HepG2 (cell line): ENCODE measurements around the gene PSORS1C2. TPM values are rescaled to one million over a fixed set of nuclear protein-coding genes. Genes with fewer than 3 reads are reported as not detected.
A peak's percentile ranks its signal among the peaks of the same experiment; 100 is the strongest.

Source experiments
- DNMT3B ChIP-seq: conservative IDR thresholded peaks from 2 replicates; pipeline ENCODE4 v1.6.1; 2016; ENCODE audit warnings: missing biosample characterization, control low read depth
- FOXO1 ChIP-seq: sonication (generic); formaldehyde crosslinking; IDR thresholded peaks from 2 replicates; pipeline ENCODE4 v1.4.0; 2020; ENCODE audit warnings: missing genetic modification reagents
- KMT2B ChIP-seq: IDR thresholded peaks from 2 replicates; pipeline ENCODE4 v1.6.1; 2016; ENCODE audit warnings: missing genetic modification reagents, missing compliant biosample characterization
- MXI1 ChIP-seq: IDR thresholded peaks from 3 replicates; pipeline ENCODE4 v1.6.1; 2012; ENCODE audit warnings: low read depth, low read length, inconsistent platforms, borderline replicate concordance
- RAD21 ChIP-seq: fragments of 450-650 bp; formaldehyde crosslinking; IDR thresholded peaks from 2 replicates; pipeline ENCODE4 v1.5.0; 2020; ENCODE audit warnings: mild to moderate bottlenecking
- ZNF598 ChIP-seq: sonication (generic); formaldehyde crosslinking; IDR thresholded peaks from 2 replicates; pipeline ENCODE4 v1.5.1; 2020; ENCODE audit warnings: mild to moderate bottlenecking, missing genetic modification reagents, borderline replicate concordance
- ZNF75D ChIP-seq: sonication (generic); formaldehyde crosslinking; IDR thresholded peaks from 2 replicates; pipeline ENCODE4 v1.8.1; 2023; ENCODE audit warnings: missing genetic modification reagents, mild to moderate bottlenecking, borderline replicate concordance
- polyA plus RNA-seq, 8 experiments: library from polyadenylated mRNA; depleted of rRNA in 3 of 8; stranded (reverse) in 7 of 8; unstranded in 1 of 8; fragments of >200 nt; fragmentation: Illumina TruSeq in 4 of 8; extraction: Trizol in 4 of 8; gene quantifications; 2 replicates each; pipeline versions ENCODE4 v1.2.1 to v1.2.3, GENCODE V29; 2011 to 2016; ENCODE audit warnings: low read depth in 4 of 8, missing spikeins in 1 of 8, mixed read lengths in 1 of 8; ENCODE audit not compliant: insufficient read depth in 1 of 8
- total RNA-seq, 5 experiments: library from RNA; depleted of rRNA; stranded (reverse); fragments of >200 nt; fragmentation: Illumina TruSeq; extraction: Trizol; gene quantifications; 2 replicates each; pipeline ENCODE4 v1.2.3, GENCODE V29; 2016; ENCODE audit warnings: low read depth in 1 of 5
- TF ChIP-seq, protein P1 (sequence below): sonication (generic); formaldehyde crosslinking; IDR thresholded peaks from 2 replicates; pipeline ENCODE4 v1.5.0; 2020; ENCODE audit warnings: mild to moderate bottlenecking, missing genetic modification reagents, borderline replicate concordance
- TF ChIP-seq, protein P2 (sequence below): sonication (generic); formaldehyde crosslinking; conservative IDR thresholded peaks from 2 replicates; pipeline ENCODE4 v1.8.0; 2022; ENCODE audit warnings: low read depth, missing genetic modification reagents
- TF ChIP-seq, protein P3 (sequence below): sonication (generic); formaldehyde crosslinking; IDR thresholded peaks from 2 replicates; pipeline ENCODE4 v1.5.1; 2020; ENCODE audit warnings: missing genetic modification reagents, mild to moderate bottlenecking, borderline replicate concordance
- TF ChIP-seq, protein P4 (sequence below): IDR thresholded peaks from 2 replicates; pipeline ENCODE4 v1.6.1; 2016; ENCODE audit warnings: mild to moderate bottlenecking, missing biosample characterization, missing genetic modification reagents
- TF ChIP-seq, protein P5 (sequence below): sonication (generic); formaldehyde crosslinking; IDR thresholded peaks from 2 replicates; pipeline ENCODE4 v1.4.0; 2020; ENCODE audit warnings: missing genetic modification reagents
- TF ChIP-seq, protein P6 (sequence below): sonication (generic); formaldehyde crosslinking; IDR thresholded peaks from 2 replicates; pipeline ENCODE4 v1.8.1; 2023; ENCODE audit warnings: missing genetic modification reagents, mild to moderate bottlenecking, borderline replicate concordance

The PSORS1C2 gene
- total and polyA plus RNA-seq, 2 of the 13 experiments (the other 11 are each of a cell fraction or from before 2014, with no cell fraction given): not detected

DNA sequence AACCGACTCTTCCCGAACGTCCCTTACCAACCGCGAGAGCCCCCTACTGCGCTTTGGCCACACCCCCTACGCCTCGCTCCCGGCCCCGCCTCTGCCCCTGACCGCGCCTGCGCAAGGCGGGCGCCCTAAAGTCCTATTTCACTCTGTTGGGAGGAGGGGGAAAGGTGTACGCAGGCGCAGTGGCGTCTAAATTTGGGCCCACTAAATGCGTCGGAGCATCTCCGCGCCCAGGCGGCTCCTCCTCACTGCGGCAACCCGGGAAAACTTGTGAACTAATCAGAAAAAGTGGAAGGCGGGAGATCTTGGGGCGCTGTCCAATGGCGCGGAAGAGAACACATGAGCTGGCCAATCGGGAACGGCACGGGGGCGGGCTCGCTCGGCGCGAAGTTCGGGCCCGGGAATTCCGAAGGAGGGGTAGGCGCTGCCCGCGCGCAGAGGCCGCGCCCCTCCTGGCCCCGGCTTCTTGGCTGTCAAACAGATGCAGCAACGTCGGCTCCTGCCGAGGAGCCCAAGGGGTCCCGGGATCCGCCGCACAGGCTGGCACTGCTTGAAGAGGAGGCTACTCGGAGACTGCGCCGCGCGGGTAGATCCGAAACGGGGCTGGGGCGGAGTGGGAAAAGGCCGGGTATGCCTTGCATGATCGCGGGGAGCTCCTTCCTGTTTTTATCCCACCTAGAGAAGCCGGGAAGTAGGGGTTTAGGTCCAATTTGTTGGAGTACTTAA is 19.4 kb upstream of the PSORS1C2 start, which contains the start of gene TCF19 (continued):
- TF ChIP-seq ZNF598 (CRISPR knock-in tag) (peak; percentile 76; the same call in 1 of the 2 replicates), RAD21 (no peak), FOXO1 (CRISPR knock-in tag) (peak; percentile 15; the same call in 1 of the 2 replicates), KMT2B (CRISPR knock-in tag) (peak; percentile 40; the same call in 1 of the 2 replicates), DNMT3B (CRISPR knock-in tag) (no peak), ZNF75D (CRISPR knock-in tag) (no peak), MXI1 (peak; percentile 95)
- TF ChIP-seq, protein P1, sequence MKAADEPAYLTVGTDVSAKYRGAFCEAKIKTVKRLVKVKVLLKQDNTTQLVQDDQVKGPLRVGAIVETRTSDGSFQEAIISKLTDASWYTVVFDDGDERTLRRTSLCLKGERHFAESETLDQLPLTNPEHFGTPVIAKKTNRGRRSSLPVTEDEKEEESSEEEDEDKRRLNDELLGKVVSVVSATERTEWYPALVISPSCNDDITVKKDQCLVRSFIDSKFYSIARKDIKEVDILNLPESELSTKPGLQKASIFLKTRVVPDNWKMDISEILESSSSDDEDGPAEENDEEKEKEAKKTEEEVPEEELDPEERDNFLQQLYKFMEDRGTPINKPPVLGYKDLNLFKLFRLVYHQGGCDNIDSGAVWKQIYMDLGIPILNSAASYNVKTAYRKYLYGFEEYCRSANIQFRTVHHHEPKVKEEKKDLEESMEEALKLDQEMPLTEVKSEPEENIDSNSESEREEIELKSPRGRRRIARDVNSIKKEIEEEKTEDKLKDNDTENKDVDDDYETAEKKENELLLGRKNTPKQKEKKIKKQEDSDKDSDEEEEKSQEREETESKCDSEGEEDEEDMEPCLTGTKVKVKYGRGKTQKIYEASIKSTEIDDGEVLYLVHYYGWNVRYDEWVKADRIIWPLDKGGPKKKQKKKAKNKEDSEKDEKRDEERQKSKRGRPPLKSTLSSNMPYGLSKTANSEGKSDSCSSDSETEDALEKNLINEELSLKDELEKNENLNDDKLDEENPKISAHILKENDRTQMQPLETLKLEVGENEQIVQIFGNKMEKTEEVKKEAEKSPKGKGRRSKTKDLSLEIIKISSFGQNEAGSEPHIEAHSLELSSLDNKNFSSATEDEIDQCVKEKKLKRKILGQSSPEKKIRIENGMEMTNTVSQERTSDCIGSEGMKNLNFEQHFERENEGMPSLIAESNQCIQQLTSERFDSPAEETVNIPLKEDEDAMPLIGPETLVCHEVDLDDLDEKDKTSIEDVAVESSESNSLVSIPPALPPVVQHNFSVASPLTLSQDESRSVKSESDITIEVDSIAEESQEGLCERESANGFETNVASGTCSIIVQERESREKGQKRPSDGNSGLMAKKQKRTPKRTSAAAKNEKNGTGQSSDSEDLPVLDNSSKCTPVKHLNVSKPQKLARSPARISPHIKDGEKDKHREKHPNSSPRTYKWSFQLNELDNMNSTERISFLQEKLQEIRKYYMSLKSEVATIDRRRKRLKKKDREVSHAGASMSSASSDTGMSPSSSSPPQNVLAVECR: peak; percentile 100
- TF ChIP-seq, protein P2, sequence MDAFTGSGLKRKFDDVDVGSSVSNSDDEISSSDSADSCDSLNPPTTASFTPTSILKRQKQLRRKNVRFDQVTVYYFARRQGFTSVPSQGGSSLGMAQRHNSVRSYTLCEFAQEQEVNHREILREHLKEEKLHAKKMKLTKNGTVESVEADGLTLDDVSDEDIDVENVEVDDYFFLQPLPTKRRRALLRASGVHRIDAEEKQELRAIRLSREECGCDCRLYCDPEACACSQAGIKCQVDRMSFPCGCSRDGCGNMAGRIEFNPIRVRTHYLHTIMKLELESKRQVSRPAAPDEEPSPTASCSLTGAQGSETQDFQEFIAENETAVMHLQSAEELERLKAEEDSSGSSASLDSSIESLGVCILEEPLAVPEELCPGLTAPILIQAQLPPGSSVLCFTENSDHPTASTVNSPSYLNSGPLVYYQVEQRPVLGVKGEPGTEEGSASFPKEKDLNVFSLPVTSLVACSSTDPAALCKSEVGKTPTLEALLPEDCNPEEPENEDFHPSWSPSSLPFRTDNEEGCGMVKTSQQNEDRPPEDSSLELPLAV (CRISPR knock-in tag): no peak
- TF ChIP-seq, protein P3, sequence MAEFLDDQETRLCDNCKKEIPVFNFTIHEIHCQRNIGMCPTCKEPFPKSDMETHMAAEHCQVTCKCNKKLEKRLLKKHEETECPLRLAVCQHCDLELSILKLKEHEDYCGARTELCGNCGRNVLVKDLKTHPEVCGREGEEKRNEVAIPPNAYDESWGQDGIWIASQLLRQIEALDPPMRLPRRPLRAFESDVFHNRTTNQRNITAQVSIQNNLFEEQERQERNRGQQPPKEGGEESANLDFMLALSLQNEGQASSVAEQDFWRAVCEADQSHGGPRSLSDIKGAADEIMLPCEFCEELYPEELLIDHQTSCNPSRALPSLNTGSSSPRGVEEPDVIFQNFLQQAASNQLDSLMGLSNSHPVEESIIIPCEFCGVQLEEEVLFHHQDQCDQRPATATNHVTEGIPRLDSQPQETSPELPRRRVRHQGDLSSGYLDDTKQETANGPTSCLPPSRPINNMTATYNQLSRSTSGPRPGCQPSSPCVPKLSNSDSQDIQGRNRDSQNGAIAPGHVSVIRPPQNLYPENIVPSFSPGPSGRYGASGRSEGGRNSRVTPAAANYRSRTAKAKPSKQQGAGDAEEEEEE (CRISPR knock-in tag): 0 out of 2 replicates have a peak, but pooled peaks have one; percentile 85
- TF ChIP-seq, protein P4, sequence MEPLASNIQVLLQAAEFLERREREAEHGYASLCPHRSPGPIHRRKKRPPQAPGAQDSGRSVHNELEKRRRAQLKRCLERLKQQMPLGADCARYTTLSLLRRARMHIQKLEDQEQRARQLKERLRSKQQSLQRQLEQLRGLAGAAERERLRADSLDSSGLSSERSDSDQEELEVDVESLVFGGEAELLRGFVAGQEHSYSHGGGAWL (CRISPR knock-in tag): peak; percentile 24; the same call in 1 of the 2 replicates
- TF ChIP-seq, protein P5, sequence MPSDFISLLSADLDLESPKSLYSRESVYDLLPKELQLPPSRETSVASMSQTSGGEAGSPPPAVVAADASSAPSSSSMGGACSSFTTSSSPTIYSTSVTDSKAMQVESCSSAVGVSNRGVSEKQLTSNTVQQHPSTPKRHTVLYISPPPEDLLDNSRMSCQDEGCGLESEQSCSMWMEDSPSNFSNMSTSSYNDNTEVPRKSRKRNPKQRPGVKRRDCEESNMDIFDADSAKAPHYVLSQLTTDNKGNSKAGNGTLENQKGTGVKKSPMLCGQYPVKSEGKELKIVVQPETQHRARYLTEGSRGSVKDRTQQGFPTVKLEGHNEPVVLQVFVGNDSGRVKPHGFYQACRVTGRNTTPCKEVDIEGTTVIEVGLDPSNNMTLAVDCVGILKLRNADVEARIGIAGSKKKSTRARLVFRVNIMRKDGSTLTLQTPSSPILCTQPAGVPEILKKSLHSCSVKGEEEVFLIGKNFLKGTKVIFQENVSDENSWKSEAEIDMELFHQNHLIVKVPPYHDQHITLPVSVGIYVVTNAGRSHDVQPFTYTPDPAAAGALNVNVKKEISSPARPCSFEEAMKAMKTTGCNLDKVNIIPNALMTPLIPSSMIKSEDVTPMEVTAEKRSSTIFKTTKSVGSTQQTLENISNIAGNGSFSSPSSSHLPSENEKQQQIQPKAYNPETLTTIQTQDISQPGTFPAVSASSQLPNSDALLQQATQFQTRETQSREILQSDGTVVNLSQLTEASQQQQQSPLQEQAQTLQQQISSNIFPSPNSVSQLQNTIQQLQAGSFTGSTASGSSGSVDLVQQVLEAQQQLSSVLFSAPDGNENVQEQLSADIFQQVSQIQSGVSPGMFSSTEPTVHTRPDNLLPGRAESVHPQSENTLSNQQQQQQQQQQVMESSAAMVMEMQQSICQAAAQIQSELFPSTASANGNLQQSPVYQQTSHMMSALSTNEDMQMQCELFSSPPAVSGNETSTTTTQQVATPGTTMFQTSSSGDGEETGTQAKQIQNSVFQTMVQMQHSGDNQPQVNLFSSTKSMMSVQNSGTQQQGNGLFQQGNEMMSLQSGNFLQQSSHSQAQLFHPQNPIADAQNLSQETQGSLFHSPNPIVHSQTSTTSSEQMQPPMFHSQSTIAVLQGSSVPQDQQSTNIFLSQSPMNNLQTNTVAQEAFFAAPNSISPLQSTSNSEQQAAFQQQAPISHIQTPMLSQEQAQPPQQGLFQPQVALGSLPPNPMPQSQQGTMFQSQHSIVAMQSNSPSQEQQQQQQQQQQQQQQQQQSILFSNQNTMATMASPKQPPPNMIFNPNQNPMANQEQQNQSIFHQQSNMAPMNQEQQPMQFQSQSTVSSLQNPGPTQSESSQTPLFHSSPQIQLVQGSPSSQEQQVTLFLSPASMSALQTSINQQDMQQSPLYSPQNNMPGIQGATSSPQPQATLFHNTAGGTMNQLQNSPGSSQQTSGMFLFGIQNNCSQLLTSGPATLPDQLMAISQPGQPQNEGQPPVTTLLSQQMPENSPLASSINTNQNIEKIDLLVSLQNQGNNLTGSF (CRISPR knock-in tag): no peak
- TF ChIP-seq, protein P6, sequence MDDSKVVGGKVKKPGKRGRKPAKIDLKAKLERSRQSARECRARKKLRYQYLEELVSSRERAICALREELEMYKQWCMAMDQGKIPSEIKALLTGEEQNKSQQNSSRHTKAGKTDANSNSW (CRISPR knock-in tag): no peak; the same call in 1 of the 2 replicates
